Kidney (tissue), 14 donors: ENCODE measurements around the gene ORAI1. TPM values are rescaled to one million over a fixed set of nuclear protein-coding genes. Genes with fewer than 3 reads are reported as not detected.
"Not testable (repeated sequence)": the region's sequence is repeated elsewhere in the genome, so short reads cannot be mapped to it uniquely, and the experiment has no call there.

Source experiments
- DNase-seq, 5 donors: peaks; one replicate each; pipeline ENCODE4 v3.0.0-alpha.2; 2013 to 2020
- FAIRE-seq: peaks from 2 replicates; lab custom pipeline; 2012; peaks lifted over from hg19 to GRCh38; lab: Jason Lieb, UNC
- H3K27ac ChIP-seq, 2 donors: one replicate each; pipeline ENCODE4 v1.7.0; 2013; ENCODE audit warnings: low read depth in 2 of 2, low read length in 2 of 2, inconsistent platforms in 1 of 2
- H3K27me3 ChIP-seq: one replicate; pipeline ENCODE4 v1.7.1; 2013; ENCODE audit warnings: low read length, inconsistent platforms; ENCODE audit not compliant: control insufficient read depth, insufficient read depth
- H3K36me3 ChIP-seq, 3 donors: one replicate each; pipeline versions ENCODE4 v1.7.0 to v1.7.1; 2013; ENCODE audit warnings: low read length in 3 of 3, control low read depth in 1 of 3, inconsistent platforms in 1 of 3; ENCODE audit not compliant: insufficient read depth in 3 of 3, control insufficient read depth in 2 of 3
- H3K4me1 ChIP-seq, 3 donors: one replicate each; pipeline versions ENCODE4 v1.7.0 to v1.7.1; 2013; ENCODE audit warnings: low read length in 3 of 3, inconsistent platforms in 1 of 3, low read depth in 1 of 3; ENCODE audit not compliant: control insufficient read depth in 2 of 3, insufficient read depth in 2 of 3
- H3K4me3 ChIP-seq, 3 donors: one replicate each; pipeline versions ENCODE4 v1.7.0 to v1.8.1; 2013; ENCODE audit warnings: low read length in 3 of 3, control low read depth in 1 of 3, inconsistent platforms in 1 of 3
- H3K9ac ChIP-seq, 3 donors: one replicate each; pipeline versions ENCODE4 v1.7.0 to v1.7.1; 2013; ENCODE audit warnings: low read length in 3 of 3, control low read depth in 1 of 3, inconsistent platforms in 1 of 3
- H3K9me3 ChIP-seq, 3 donors: one replicate each; pipeline versions ENCODE4 v1.7.0 to v1.7.1; 2013; ENCODE audit warnings: low read length in 3 of 3, control low read depth in 1 of 3, inconsistent platforms in 1 of 3; ENCODE audit not compliant: control insufficient read depth in 2 of 3, insufficient read depth in 1 of 3
- intact Hi-C: fragments of 100-400 bp; cut with DNase I; formaldehyde crosslinking; loops from one replicate; pipeline ENCODE4 v1.11.1; 2022
- polyA plus RNA-seq: library from polyadenylated mRNA; stranded (reverse); fragments of 350-450 nt; fragmentation: Illumina TruSeq; extraction: RNeasy Lipid Tissue Mini Kit (QIAGEN cat#74804); gene quantifications from one replicate; pipeline ENCODE4 v1.2.3, GENCODE V29; 2014; ENCODE audit warnings: low read depth, low replicate concordance; ENCODE audit not compliant: insufficient read depth
- total RNA-seq: library from RNA; stranded (reverse); fragmentation: NEBNext Ultra II Directional; extraction: Animal tissue kit (Norgen Biotek cat#: 25700); gene quantifications from one replicate; pipeline ENCODE4 v1.2.1, GENCODE V29; 2021
- TF ChIP-seq, protein P1 (sequence below): IDR thresholded peaks from 3 replicates; pipeline ENCODE4 v1.5.1; 2012; ENCODE audit warnings: mild to moderate bottlenecking, moderate library complexity, borderline replicate concordance; ENCODE audit not compliant: insufficient read depth; ENCODE audit errors: extremely low read depth
- donor health status: control.
- donor health status: control.
- donor health status: control.
- donor health status: control.
- donor health status: control.
- donor health status: DM: yes; HTN: yes; CAD: no.
- donor health status: Normal renal cell carcinoma (clear cell type).

Gene ORAI1
- total and polyA plus RNA-seq, 2 donors from 2014 or later: 16.5 to 18.2 TPM

- Histone ChIP-seq H3K27me3 (no peaks in the 10 kb centered on the region), H3K36me3 (no peaks in the 10 kb centered on the region), H3K9me3 (no peaks in the 10 kb centered on the region), H3K4me3 (no peak overlapping the region), H3K27ac (no peak overlapping the region), H3K4me1 (peaks cover 0 to 19% (median 9%) of the 10 kb centered on the region in 3 donors), H3K9ac (no peak overlapping the region)
- intact Hi-C loops: no loop called here
- TF ChIP-seq, protein P1, sequence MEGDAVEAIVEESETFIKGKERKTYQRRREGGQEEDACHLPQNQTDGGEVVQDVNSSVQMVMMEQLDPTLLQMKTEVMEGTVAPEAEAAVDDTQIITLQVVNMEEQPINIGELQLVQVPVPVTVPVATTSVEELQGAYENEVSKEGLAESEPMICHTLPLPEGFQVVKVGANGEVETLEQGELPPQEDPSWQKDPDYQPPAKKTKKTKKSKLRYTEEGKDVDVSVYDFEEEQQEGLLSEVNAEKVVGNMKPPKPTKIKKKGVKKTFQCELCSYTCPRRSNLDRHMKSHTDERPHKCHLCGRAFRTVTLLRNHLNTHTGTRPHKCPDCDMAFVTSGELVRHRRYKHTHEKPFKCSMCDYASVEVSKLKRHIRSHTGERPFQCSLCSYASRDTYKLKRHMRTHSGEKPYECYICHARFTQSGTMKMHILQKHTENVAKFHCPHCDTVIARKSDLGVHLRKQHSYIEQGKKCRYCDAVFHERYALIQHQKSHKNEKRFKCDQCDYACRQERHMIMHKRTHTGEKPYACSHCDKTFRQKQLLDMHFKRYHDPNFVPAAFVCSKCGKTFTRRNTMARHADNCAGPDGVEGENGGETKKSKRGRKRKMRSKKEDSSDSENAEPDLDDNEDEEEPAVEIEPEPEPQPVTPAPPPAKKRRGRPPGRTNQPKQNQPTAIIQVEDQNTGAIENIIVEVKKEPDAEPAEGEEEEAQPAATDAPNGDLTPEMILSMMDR: no peak
- FAIRE-seq (no peak), DNase-seq (peak in 3 of 5 donors; percentile 33 to 73 (median 54))
These were observed 43.6 kb upstream of the ORAI1 start for GRCh38 chr12:121582583-121583333.

DNA sequence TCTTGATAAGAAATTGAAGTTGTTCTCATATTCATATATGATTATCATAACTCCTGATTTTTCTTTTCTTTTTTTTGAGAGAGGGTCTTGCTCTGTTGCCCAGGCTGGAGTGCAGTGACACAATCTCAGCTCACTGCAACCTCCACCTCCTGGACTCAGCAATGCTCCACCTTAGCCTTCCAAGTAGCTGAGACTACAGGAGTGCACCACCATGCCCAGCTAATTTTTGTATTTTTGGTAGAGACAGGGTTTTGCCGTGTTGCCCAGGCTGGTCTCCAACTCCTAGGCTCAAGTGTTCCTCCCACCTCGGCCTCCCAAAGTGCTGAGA is 43.0 kb upstream of the ORAI1 start:
- H3K9me3 ChIP-seq, H3K4me3 ChIP-seq, intact Hi-C loops, H3K27me3 ChIP-seq, FAIRE-seq, H3K36me3 ChIP-seq, DNase-seq, H3K27ac ChIP-seq, H3K9ac ChIP-seq: not testable (repeated sequence)
- H3K4me1 ChIP-seq: peaks cover 0 to 19% (median 9%) of the 10 kb centered on the region in 3 donors

DNA sequence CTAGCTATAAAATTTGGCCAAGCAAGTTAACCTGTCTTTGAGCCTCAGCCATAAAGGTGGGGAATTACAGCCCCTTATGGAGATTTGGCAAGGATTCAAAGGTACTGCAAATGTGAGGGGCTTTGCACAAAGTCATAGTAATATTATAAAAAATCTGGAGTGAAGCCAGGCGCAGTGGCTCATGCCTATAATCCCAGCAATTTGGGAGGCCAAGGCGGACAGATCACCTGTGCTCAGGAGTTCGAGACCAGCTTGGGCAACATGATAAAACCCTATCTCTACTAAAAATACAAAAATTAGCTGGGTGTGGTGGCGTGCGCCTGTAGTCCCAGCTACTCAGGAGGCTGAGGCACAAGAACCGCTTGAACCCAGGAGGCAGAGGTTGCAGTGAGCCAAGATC is 41.4 kb upstream of the ORAI1 start:
- H3K9ac ChIP-seq, H3K27me3 ChIP-seq, H3K27ac ChIP-seq, FAIRE-seq, H3K36me3 ChIP-seq, intact Hi-C loops, DNase-seq, H3K9me3 ChIP-seq, H3K4me3 ChIP-seq: not testable (repeated sequence)
- peaks cover 0 to 14% (median 9%) of the 10 kb centered on the region in 3 donors for H3K4me1 ChIP-seq

GRCh38 chr12:121590476-121591143 is 35.7 kb upstream of the ORAI1 start:
- H3K27ac ChIP-seq: peak overlapping the region; percentile 53 to 83
- no peak for FAIRE-seq
- H3K9me3 ChIP-seq: no peaks in the 10 kb centered on the region
- peak overlapping the region; percentile 24 to 80 (median 34) for H3K9ac ChIP-seq
- peaks cover 0 to 5% (median 3%) of the 10 kb centered on the region in 3 donors for H3K4me1 ChIP-seq
- H3K4me3 ChIP-seq: peak overlapping the region; percentile 15 to 57 (median 37)
- no peaks in the 10 kb centered on the region for H3K36me3 ChIP-seq
- intact Hi-C loops: no loop called here
- H3K27me3 ChIP-seq: no peaks in the 10 kb centered on the region
- peak in 2 of 5 donors; percentile 50 to 73 for DNase-seq
- TF ChIP-seq, protein P1: no peak
